HUES6 (cell line): ENCODE data around the gene MVB12B.
A peak's percentile ranks its signal among the peaks of the same experiment; 100 is the strongest.

Experiments
- H3K27ac ChIP-seq: 2 replicates; pipeline ENCODE4 v1.7.0; 2013; ENCODE audit warnings: low read depth, mild to moderate bottlenecking, low read length, inconsistent platforms
- H3K27me3 ChIP-seq: 2 replicates; pipeline ENCODE4 v1.6.1; 2013; ENCODE audit warnings: low read length; ENCODE audit not compliant: control insufficient read depth, insufficient read depth
- H3K36me3 ChIP-seq: 2 replicates; pipeline ENCODE4 v1.6.1; 2013; ENCODE audit warnings: low read length; ENCODE audit not compliant: control insufficient read depth, insufficient read depth
- H3K4me1 ChIP-seq: 2 replicates; pipeline ENCODE4 v1.6.1; 2013; ENCODE audit warnings: low read length; ENCODE audit not compliant: control insufficient read depth, insufficient read depth
- H3K4me3 ChIP-seq: 2 replicates; pipeline ENCODE4 v1.5.1; 2013; ENCODE audit warnings: low read depth, low read length
- H3K9ac ChIP-seq: one replicate; pipeline ENCODE4 v1.6.1; 2013; ENCODE audit warnings: mild to moderate bottlenecking, low read length
- H3K9me3 ChIP-seq: 2 replicates; pipeline ENCODE4 v1.6.1; 2013; ENCODE audit warnings: low read depth, low read length; ENCODE audit not compliant: control insufficient read depth, insufficient read depth

The MVB12B gene

DNA sequence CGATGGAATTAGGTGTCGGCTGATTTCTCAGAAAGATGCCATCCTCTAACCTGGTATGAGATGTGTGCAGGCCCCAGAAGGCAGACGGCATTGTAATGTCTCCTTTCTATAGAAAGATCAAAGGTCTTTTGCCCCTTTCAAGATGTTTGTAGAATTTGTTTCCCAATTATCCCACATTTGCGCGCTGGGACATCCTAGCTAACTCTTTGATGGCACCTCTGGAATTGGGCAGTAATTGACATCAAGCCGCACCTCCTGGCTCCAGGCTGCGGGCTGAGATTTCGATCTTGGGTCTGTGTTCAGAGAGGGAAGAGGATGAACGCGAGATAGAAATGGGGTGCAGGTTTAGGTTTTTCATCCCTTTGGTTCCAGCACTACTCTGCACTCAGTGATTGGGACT, 202.3 kb downstream of the MVB12B start:
- H3K4me3 ChIP-seq, result no peak overlapping the region
- H3K4me1 ChIP-seq, result peaks cover 53% of the 10 kb centered on the region
- H3K27me3 ChIP-seq, result peaks cover 33% of the 10 kb centered on the region
- H3K9ac ChIP-seq, result no peak overlapping the region
- no peaks in the 10 kb centered on the region for H3K9me3 ChIP-seq
- no peak overlapping the region for H3K27ac ChIP-seq
- no peaks in the 10 kb centered on the region for H3K36me3 ChIP-seq

DNA sequence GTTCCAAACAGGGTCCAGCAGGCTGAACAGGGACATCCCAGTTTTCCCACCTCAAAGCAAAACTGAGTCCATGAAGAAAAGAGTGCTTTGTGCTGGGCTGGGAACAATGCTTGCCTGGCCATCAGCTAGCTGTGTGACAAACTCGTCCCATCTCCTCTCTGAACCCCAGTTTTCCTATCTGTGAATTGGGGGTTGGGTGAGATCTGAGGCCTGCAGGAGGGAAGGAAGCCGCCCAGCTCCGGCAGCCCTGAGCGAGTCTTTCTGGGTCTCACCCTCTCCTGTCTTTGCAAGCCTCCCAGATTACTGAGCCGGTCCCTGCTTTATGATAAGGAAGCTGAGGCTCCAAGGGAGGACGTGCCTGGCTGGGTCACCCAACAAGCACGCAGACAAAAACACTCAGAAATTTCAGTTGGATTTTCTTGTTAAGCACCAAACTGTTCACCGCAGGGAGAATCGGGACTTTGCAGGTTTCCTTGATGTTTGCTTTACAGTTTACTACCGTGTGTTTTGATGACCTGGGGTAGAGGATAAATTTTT, 204.5 kb downstream of the MVB12B start:
- Histone ChIP-seq H3K4me3 (no peak overlapping the region), H3K9ac (no peak overlapping the region), H3K27ac (no peak overlapping the region), H3K36me3 (no peaks in the 10 kb centered on the region), H3K4me1 (peaks cover 71% of the 10 kb centered on the region), H3K27me3 (peaks cover 39% of the 10 kb centered on the region), H3K9me3 (no peaks in the 10 kb centered on the region)

DNA sequence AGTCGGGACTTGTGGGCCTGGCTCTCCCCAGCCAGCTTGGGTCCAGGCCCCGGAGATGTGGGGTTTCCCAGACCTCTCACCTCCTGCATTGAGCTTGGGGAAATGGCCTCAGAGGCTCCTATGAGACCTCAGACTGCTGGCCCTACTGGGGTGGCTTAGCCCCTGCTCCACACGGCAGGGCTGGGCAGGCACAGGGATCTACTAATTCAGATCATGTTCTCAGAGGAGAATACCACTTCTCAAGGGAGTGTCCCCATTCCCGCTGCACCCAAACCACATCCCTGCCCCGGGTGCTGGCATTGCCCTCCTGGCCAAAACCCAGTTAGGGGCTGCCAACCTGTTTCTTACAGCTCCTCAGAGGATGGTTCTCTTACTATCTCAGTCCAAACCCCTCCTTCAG, 205.0 kb downstream of the MVB12B start:
- no peak overlapping the region for H3K27ac ChIP-seq
- no peak overlapping the region for H3K4me3 ChIP-seq
- no peaks in the 10 kb centered on the region for H3K9me3 ChIP-seq
- H3K4me1 ChIP-seq, result peaks cover 74% of the 10 kb centered on the region
- H3K36me3 ChIP-seq, result no peaks in the 10 kb centered on the region
- peaks cover 39% of the 10 kb centered on the region for H3K27me3 ChIP-seq
- no peak overlapping the region for H3K9ac ChIP-seq

DNA sequence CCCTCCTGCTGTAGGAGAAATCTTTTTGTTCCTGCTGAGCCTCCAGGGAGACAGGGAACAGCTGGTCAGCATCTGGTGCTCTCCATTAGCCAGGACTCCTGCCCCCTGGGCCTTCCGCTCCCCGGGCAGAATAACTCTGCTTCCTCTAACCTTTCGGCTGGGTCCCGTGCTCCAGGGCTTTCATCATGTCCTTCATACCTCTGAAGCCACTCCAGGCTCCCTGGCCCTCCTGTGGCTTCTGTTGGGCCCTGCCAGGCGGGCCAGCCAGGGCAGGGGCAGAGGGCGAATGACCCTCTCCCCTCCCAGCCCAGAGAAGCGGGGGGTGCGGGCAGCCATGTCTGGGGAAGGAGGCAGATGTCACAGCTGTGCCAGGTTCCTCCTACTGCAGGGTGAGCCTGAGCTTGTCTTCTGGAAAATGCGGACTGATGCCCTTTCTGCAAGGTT, 205.4 kb downstream of the MVB12B start:
- Histone ChIP-seq H3K9me3 (no peaks in the 10 kb centered on the region), H3K4me3 (no peak overlapping the region), H3K9ac (no peak overlapping the region), H3K36me3 (no peaks in the 10 kb centered on the region), H3K27ac (no peak overlapping the region), H3K27me3 (peaks cover 39% of the 10 kb centered on the region), H3K4me1 (peaks cover 76% of the 10 kb centered on the region)

DNA sequence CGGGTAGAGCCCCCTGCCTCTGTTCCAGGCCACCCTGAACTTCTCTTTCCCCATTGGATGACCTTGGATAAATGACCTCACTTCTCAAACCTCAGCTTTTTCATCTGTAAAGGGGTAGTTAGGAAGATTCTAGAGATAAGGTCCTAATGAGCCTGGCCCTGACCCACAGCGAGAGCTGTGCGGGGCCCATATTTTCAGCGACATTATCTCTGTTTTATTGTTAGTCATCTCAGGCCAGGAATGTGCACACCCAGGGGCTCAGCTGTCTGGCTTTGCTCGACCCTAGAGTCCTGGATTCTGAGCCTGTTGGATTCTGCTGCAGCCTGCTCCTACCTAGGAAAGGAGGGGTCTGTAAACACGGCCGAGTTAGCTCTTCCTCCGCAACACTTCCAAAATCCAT, 205.9 kb downstream of the MVB12B start:
- no peak overlapping the region for H3K9ac ChIP-seq

DNA sequence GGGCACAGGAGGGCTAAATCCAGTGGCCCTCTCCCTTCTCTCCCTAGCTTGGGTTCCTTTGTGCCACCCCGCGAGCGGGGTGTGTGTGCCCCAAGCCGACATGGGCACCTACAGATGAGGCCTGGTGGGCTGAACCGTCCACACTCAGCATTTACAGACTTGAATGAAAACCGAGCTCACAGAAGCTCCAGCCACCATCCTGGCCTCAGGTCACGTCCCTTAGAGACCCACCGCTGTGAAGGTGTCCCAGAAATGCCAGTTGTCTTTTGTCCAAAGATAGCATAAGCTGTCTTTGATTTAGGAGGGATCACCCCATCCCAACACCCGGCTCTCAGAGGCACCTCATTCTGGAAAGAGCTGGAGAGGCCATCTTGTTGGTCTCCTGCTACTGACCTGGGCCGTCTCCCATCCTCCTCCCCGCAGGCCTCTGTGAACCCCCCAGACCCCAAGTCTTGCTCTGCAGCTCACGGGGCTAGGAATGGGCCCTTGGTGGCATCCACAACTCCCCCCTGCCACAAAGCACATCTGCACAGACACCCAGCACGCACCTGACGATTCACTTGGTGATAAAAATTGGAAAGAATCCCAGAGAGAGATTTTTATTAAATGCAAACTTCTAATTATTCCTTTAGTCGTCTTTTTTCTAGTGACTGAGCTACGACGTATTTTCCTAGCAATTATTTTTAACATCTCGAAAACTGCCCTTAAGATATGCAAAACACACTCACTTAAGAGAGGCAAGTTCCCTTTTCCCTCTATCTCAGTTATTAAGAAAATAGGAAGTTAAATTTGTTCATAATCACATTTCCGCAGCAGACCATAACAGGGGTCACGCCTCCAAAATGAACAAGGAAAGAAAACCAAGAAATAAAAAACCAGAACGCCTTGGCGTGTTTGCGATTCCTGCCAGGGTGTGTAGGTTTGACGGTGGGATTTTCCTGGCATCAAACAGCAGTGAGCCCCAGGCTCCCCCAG, 206.6 kb downstream of the MVB12B start:
- Histone ChIP-seq H3K9ac (no peak overlapping the region), H3K27me3 (peaks cover 39% of the 10 kb centered on the region), H3K27ac (no peak overlapping the region), H3K4me3 (peak overlapping the region; percentile 48; the same call in 1 of the 2 replicates), H3K9me3 (no peaks in the 10 kb centered on the region), H3K36me3 (no peaks in the 10 kb centered on the region), H3K4me1 (peaks cover 68% of the 10 kb centered on the region)

More for the DNA sequence above, 205.9 kb downstream of the MVB12B start:
- H3K27me3 ChIP-seq, result peaks cover 39% of the 10 kb centered on the region
- no peaks in the 10 kb centered on the region for H3K9me3 ChIP-seq
- H3K36me3 ChIP-seq, result no peaks in the 10 kb centered on the region
- H3K4me3 ChIP-seq, result no peak overlapping the region
- no peak overlapping the region for H3K27ac ChIP-seq
- peaks cover 75% of the 10 kb centered on the region for H3K4me1 ChIP-seq

DNA sequence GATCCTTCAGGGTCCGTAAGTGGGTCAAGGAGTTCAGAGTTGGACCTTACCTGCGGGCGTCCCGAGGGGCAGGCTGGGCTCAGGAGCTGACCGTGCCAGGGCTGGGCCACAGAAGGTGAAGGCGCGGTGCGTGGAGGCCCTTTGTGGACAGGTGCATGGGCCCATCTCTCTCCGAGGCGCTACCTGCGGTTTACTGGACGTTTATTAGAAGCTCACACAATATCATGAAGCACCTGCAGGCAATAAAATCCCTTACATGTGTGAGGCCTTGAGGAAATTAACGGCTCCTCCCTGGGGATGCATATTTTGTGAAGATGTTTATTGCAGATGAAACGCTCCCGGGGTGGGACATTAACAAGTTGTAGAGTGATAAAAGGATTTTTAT, 207.3 kb downstream of the MVB12B start:
- no peak overlapping the region for H3K9ac ChIP-seq
- peak overlapping the region; percentile 48 for H3K4me3 ChIP-seq
- H3K9me3 ChIP-seq, result no peaks in the 10 kb centered on the region
- no peak overlapping the region for H3K27ac ChIP-seq
- H3K27me3 ChIP-seq, result peaks cover 39% of the 10 kb centered on the region
- H3K4me1 ChIP-seq, result peaks cover 61% of the 10 kb centered on the region
- H3K36me3 ChIP-seq, result no peaks in the 10 kb centered on the region

DNA sequence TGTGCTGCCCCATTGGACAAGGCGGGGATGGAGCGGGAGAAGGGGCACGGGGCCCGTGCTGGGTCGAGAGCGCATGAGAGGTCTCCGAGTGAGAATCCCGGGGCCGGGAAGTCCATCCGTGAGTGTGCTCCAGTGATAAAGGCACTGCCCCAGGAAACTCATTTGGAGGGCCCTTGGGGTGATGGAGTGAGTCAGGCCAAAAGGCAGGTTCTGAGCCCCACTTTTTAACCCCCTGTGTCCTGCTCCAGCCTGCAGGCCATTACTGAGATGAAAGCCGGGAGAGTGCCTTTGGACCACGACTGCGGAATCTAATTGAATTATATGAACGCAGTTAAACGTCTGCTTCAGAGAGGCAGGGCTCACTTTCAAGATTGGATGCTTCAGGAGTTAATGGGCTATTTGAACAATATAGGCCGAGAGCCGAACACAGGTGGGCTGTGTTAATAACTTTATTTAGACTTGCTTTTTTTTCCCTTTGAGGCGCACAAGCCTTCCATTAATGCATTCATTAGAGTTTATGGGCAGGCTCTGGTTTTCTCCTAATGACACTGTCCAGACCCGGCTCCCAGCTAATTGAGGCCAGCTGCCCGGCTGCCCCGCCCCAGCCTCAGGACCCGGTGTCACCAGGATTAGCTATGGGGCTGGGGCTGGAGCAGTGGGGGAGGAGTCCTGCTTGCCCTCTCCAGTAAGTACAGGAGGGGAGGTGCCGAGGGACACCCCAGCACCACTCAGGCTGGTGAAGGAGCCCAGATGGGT, 208.0 kb downstream of the MVB12B start:
- Histone ChIP-seq H3K27ac (no peak overlapping the region; the same call in 1 of the 2 replicates), H3K4me1 (peaks cover 57% of the 10 kb centered on the region), H3K9me3 (no peaks in the 10 kb centered on the region), H3K27me3 (peaks cover 39% of the 10 kb centered on the region), H3K36me3 (no peaks in the 10 kb centered on the region), H3K4me3 (peak overlapping the region; percentile 48), H3K9ac (no peak overlapping the region)

DNA sequence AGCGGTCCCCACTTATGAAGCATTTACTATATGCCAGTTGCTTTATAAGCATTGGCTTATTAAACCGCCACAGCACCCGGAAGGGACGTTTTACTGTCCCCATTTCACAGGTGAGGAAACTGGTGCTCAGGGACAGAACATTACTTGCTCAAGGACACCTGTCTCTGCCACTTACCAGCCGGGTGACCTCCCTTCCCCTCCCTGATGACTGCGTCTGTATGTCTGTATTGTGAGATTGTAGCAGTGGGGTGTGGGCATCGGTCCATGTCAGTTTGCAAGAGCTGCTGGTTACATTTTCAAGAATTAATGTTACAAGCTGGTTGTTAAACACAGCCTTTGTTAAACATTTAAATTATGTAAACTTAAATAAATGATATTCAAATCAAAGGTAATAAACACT, 209.5 kb downstream of the MVB12B start:
- no peak overlapping the region for H3K4me3 ChIP-seq
- peaks cover 35% of the 10 kb centered on the region for H3K27me3 ChIP-seq
- no peak overlapping the region for H3K9ac ChIP-seq
- H3K27ac ChIP-seq, result no peak overlapping the region
- no peaks in the 10 kb centered on the region for H3K36me3 ChIP-seq
- peaks cover 51% of the 10 kb centered on the region for H3K4me1 ChIP-seq
- H3K9me3 ChIP-seq, result no peaks in the 10 kb centered on the region

DNA sequence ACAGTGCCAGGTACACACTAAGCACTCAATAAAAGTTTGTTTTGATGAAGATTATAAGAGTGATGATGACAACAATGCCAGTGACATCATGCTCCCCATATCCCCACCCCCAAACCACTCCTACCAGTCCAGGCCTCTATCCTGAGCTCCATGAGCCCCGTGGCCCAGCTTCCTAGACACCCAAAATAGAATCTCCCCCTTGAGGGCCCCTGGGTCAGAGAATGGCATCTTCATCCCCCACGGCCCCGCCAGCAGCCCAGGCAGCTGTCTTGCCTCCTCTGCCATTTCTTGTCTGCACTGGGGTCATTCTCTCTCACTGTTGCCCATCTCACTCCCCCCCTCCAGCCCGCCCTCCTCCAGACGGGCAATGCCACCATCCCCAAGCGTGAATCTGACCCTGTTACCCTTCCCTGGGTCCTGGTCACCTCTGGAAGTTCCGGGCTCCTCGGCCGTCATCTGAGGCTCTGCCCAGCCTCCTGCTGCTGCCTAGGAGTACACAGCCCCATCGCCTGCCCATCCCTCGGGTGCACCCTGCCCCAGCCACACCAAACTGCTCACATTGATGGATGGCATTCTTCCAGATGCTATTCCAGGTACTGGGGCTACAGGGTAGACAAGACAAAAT, 210.3 kb downstream of the MVB12B start:
- Histone ChIP-seq H3K27ac (no peak overlapping the region), H3K9ac (no peak overlapping the region), H3K4me1 (peaks cover 43% of the 10 kb centered on the region), H3K36me3 (no peaks in the 10 kb centered on the region), H3K4me3 (no peak overlapping the region), H3K27me3 (peaks cover 28% of the 10 kb centered on the region), H3K9me3 (no peaks in the 10 kb centered on the region)
